ENCODE results near the gene ANKRD11.

The ANKRD11 gene

GRCh38 chr16:89489898-89490438 is 393 bp downstream of the ANKRD11 start:
- TF ChIP-seq CTCF (conservative IDR thresholded peaks at IDR 0.05; ENCODE audit: low read depth, low read length), result no peak
- peak overlapping the region; percentile 71 for H3K4me3 ChIP-seq (ENCODE audit: low read depth, low read length)
- DNase-seq (ENCODE audit: low read depth), result no peak

- TF ChIP-seq CTCF (conservative IDR thresholded peaks at IDR 0.05; ENCODE audit: low read depth, low read length), result peak; percentile 37
- peak; percentile 97 for DNase-seq (ENCODE audit: low read depth)
- peak overlapping the region; percentile 71 for H3K4me3 ChIP-seq (ENCODE audit: low read depth, low read length)
Measured at GRCh38 chr16:89489040-89489897, 1.1 kb downstream of the ANKRD11 start.

GRCh38 chr16:89485701-89486246 is 4.6 kb downstream of the ANKRD11 start:
- TF ChIP-seq CTCF (conservative IDR thresholded peaks at IDR 0.05; ENCODE audit: low read depth, low read length), result no peak
- H3K4me3 ChIP-seq (ENCODE audit: low read depth, low read length), result no peak overlapping the region
- DNase-seq (ENCODE audit: low read depth), result no peak

- H3K4me3 ChIP-seq (ENCODE audit: low read depth, low read length), result no peak overlapping the region
- DNase-seq (ENCODE audit: low read depth), result no peak
Measured at GRCh38 chr16:89484923-89485679, 5.3 kb downstream of the ANKRD11 start.

GRCh38 chr16:89484041-89484501 is 6.3 kb downstream of the ANKRD11 start:
- no peak for DNase-seq (ENCODE audit: low read depth)
- H3K4me3 ChIP-seq (ENCODE audit: low read depth, low read length), result no peak overlapping the region
- no peak for TF ChIP-seq CTCF (conservative IDR thresholded peaks at IDR 0.05; ENCODE audit: low read depth, low read length)

More at GRCh38 chr16:89484923-89485679, 5.3 kb downstream of the ANKRD11 start:
- TF ChIP-seq CTCF (conservative IDR thresholded peaks at IDR 0.05; ENCODE audit: low read depth, low read length), result no peak

GRCh38 chr16:89482817-89483205 is 7.5 kb downstream of the ANKRD11 start:
- TF ChIP-seq CTCF (conservative IDR thresholded peaks at IDR 0.05; ENCODE audit: low read depth, low read length), result no peak
- DNase-seq (ENCODE audit: low read depth), result no peak
- no peak overlapping the region for H3K4me3 ChIP-seq (ENCODE audit: low read depth, low read length)

All from choroid plexus epithelial cell (primary cell).